Measurements from ENCODE around the gene DVL1.
"Not testable (repeated sequence)": the region's sequence is repeated elsewhere in the genome, so short reads cannot be mapped to it uniquely, and the experiment has no call there.

The DVL1 gene

GRCh38 chr1:1327291-1327690, 21.9 kb downstream of the DVL1 start:
- DNase-seq (ENCODE audit: low read depth in 2 of 3, low spot score in 2 of 3): no peak

GRCh38 chr1:1326075-1326605, 23.1 kb downstream of the DVL1 start:
- DNase-seq (ENCODE audit: low read depth in 2 of 3, low spot score in 2 of 3): no peak

GRCh38 chr1:1325288-1326074, 23.7 kb downstream of the DVL1 start:
- DNase-seq (ENCODE audit: low read depth in 2 of 3, low spot score in 2 of 3): no peak

DNA sequence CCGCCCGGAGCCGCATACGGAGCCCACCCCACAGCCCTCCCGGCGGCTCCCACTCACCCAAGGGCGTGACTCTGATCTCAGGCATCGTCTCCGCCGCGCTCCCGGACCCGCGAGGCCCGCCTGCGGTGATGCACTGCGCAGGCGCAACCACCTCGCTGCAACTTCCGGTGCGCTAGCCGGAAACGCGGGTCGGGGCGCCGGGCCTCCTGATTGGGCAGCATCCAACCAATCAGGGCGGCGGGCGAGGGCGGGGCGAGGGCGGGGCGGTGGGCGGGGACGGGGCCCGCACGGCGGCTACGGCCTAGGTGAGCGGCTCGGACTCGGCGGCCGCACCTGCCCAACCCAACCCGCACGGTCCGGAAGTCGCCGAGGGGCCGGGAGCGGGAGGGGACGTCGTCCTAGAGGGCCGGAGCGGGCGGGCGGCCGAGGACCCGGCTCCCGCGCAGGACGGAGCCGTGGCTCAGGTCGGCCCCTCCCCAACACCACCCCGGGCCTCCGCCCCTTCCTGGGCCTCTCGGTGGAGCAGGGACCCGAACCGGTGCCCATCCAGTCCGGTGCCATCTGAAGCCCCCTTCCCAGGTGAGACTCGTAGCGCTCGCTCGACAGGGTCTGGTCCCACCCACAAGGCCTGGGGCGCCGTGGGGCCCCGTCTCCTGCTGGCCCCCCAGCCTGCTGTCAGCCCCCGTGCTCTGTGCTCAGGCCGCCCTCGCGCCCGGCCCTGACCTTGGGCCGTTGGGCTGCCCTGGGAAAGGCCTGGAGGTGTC, 24.5 kb downstream of the DVL1 start, which contains the start of the genes CPTP and INTS11:
Gene CPTP (plus strand): TSS at position 279 of the 764 bp plus-strand sequence. CDS start 2,109 bp downstream, outside the sequence.
Gene INTS11 (minus strand): TSS at position 137 of the 764 bp plus-strand sequence. CDS start 52 bp downstream, at position 85.
- peak; percentile 90 to 96 (median 96) for DNase-seq (ENCODE audit: low read depth in 2 of 3, low spot score in 2 of 3)

- no peak for DNase-seq (ENCODE audit: low read depth in 2 of 3, low spot score in 2 of 3)
Measured at GRCh38 chr1:1324084-1324523, 25.1 kb downstream of the DVL1 start.

DNA sequence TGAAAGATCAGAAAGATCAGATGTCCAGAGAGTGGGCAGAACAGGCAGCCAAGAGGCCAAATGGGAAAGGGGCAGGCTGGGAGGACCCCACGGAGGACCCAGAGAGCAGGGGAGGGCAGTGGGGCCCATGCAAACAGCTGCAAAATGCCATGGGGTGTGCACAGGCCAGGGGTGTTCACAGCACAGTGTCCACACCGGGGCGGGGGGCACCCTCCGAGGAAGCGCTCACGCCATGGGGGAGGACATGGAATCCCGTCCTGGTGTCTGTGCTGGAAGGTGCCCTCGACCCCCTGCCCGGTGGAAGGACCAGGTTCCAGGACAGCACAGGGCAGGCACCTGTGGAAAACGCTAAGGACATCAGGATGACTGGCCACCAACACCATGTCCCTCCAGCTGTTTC, 26.3 kb downstream of the DVL1 start:
- DNase-seq (ENCODE audit: low read depth in 2 of 3, low spot score in 2 of 3): no peak

- no peak for DNase-seq (ENCODE audit: low read depth in 2 of 3, low spot score in 2 of 3)
Measured at GRCh38 chr1:1322418-1322817, 26.8 kb downstream of the DVL1 start.

DNA sequence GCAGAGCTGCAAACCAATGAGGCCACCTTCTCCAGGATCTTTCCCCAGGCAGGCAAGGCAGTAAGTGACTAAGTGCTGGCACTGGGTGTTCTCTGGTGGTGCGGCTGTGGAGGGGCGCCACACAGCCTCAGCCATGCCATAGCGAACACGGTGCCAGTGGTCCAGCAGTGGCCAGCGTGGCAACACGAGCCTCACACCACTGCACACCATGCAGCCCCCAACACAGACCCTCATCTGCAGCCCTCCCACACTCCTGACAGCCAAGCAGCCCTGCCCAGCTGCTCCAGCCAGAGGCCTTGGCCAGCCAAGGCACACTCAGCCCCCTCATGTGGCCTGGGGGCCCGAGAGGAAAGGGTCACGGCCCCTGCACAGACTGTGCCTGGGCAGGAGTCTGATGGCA, 27.7 kb downstream of the DVL1 start:
- DNase-seq (ENCODE audit: low read depth in 2 of 3, low spot score in 2 of 3): no peak

DNA sequence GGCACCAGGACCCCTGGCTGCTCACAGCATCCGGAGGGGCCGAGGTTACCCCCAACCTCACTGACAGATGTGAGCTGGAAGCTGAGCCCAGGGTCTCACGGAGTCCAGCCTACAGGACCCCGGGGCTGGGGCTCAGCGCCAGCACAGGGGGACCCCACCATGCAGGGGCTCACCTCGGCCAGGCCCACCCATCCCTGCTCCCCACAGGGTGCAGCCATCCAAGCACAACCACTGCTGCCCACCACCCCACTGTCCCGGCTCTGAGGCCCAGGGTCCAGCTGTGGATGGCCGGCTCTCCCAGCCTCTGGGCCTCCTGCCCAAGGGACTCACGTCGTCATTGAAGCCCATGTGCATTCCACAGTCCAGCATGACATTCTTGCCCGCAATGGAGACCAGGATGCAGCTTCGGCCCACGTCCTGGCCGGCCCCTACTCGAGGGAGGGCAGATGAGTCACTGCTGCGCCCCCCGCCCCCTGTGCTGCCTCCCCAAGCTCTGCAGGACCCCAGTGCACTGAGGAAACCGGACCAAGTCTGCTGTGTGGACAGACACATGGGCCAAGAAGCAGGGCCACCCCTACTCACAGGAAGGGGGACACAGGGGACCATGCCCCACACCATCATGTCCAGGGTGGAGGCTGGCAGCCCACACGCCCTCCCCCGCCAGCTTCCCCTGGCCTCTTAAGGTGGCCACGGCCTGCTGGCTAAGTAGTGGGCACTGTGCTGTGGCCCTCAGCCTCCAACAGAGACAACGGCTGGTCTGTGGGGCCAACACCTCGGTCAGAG, 28.4 kb downstream of the DVL1 start:
- no peak for DNase-seq (ENCODE audit: low read depth in 2 of 3, low spot score in 2 of 3)

GRCh38 chr1:1319646-1319941, 29.6 kb downstream of the DVL1 start:
- no peak for DNase-seq (ENCODE audit: low read depth in 2 of 3, low spot score in 2 of 3)

- DNase-seq (ENCODE audit: low read depth in 2 of 3, low spot score in 2 of 3): no peak
Measured at GRCh38 chr1:1318777-1319645, 30.2 kb downstream of the DVL1 start.

GRCh38 chr1:1318131-1318652, 31.0 kb downstream of the DVL1 start:
- no peak for DNase-seq (ENCODE audit: low read depth in 2 of 3, low spot score in 2 of 3)

DNA sequence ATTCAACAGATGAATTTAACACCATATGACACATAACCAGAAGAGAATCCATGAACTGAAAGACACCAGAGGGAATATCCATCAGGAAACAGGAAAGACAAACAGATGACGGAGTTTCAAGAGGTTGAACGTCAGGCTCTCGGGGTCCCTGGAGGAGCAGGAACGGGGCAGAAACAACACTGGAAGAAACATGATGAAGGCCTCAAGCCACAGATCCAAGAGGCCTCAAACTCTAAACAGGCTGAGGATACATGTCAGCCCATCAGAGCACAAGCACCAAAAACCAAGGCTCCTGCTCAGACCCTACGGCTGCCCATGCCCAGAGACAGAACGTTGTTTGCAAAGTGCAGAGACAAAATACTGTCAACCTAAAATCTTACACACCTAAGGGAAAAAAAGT, 31.8 kb downstream of the DVL1 start:
- no peak for DNase-seq (ENCODE audit: low read depth in 2 of 3, low spot score in 2 of 3)

- not testable (repeated sequence) for DNase-seq (ENCODE audit: low read depth in 2 of 3, low spot score in 2 of 3)
Measured at GRCh38 chr1:1316199-1316598, 33.0 kb downstream of the DVL1 start.

DNA sequence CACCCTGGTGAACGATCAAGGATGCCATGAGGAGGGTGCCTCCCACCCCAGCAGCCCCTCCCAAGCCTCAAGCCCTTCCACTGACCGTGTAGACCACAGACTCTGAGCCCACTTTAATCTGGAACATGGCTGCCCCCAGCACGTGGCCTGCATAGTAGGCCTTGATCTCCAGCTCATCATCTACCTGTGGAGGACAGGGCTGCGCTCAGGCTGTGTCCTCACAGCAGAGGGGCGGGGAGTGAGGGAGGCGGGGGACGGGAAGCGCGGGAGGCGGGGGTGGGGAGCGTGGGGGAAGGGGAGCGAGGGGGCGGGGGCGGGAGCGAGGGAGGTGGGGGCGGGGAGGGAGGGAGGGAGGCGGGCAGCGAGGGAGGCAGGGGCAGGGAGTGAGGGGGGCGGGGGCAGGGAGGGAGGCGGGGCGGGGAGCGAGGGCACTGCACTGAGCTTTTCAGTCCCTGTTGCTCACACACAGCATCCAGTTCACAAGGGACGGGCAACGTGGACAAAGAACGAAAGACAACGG, 33.7 kb downstream of the DVL1 start:
- DNase-seq (ENCODE audit: low read depth in 2 of 3, low spot score in 2 of 3): no peak

GRCh38 chr1:1314678-1315335, 34.4 kb downstream of the DVL1 start:
- DNase-seq (ENCODE audit: low read depth in 2 of 3, low spot score in 2 of 3): no peak

DNA sequence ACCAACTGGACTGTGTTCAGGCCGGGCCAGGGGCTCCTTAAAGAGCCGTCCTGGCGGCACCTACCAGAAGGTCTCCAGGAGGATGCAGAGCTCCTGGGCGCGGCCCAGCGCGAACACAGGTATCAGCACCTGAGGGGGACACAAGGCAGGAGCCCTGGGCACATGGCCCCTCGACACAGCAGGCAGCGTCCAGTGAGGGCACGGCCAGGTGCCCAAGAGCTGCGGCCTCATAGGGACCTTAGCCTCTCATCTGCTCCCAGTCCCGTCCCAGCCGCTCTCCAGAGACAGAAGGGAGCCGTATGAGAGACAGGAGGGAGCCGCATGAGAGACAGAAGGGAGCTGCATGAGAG, 35.0 kb downstream of the DVL1 start:
- DNase-seq (ENCODE audit: low read depth in 2 of 3, low spot score in 2 of 3): no peak

DNA sequence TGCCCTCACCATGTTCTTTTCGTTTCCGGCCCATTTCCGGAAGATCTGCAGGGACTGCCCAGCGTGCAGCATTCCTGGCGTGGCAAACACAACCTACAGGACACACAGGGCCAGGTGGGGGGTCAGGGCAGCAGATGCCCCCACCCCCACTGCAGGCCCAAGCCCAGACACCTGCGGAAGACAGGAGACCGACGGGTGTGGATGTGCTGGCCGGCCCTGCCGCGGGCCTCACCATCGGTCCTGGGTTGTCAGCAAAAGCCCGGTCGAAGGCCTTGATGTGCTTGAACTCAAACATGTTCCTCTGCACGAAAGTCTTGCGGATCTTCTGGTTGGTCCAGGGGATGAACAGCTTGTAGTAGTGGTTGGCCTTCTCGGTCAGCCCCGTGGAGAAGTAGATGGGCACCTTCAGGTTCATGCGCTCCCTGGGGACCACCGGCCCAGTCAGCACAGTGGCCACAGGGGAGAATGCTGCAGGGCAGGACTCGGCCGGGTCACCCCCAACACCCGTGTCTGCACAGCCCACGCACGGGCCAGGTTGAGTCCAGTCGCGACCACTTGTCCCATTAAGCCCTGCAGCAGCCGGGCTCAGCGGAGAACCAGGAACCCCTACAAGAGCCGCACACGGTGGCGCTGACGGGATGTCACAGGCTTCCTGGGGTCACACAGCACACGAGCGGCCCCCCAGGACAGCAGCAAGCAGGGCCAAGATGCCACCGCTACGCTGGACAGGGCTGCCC, 35.5 kb downstream of the DVL1 start:
- DNase-seq (ENCODE audit: low read depth in 2 of 3, low spot score in 2 of 3): no peak

Measured in activated CD8-positive, alpha-beta memory T cell treated with anti-CD3 and anti-CD28 coated beads for 48 hours (primary cell).